ENCODE results near the gene CACNB2.

Gene CACNB2

DNA sequence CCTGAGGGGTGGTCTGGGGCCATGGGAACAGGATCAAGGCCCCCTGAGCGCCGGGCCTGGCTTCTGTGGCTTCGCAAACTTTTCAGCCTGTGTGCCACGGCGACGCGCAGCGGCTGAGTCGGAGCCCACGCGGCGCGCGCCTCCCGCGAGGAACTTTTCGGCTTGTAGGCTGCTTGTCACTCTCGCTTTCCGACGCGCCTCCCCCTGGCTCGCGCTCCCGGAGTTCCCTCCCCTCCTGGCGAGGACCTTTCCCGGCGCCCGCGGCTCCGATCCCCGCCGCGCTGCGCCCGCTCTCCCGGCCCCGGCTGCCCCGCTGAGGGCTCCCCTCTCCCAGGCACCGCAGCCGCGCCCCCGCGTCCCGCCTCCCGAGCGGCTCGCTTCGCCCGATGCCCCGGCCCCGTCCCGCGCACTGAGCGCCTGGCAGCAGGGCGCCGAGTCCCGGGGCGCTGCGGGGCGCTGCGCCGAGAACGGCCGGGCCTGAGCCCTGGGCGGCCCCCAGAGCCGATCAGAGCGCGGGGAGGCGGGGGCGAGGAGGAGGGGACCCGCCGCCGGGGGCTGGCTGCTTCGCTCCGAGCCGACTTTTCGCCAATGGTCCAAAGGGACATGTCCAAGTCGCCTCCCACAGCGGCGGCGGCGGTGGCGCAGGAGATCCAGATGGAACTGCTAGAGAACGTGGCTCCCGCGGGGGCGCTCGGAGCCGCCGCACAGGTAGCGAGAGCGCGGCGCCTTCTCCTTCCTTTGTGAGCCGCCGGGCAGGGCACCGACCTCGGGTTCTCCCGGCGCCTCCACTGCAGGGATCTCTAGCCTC, at the start of gene CACNB2:
Gene CACNB2, plus strand, starts transcription at position 276 of the 808 bp plus-strand sequence.
- DNase-seq (ENCODE audit: low read depth, low spot score) = peak; percentile 85

DNA sequence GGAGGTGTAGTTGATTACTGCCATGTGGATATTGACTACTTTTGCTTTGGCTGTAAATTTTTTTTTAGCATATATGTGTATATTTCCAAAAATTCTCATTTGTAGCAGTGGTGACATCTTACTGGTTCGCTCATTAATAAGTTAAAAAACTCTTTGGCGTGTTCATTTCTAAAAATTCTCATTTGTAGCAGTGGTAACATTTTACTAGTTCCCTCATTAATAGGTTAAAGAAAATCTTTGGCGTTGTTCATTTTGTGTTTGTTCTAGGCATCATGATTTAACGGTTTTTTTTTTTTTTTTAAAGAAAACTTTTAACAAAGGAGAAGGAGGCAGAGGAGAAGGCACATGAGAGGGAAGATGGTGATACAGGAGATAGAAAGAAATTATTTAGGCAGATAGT, 45.9 kb upstream of the CACNB2 start:
- no peak for DNase-seq (ENCODE audit: low read depth, low spot score)

DNA sequence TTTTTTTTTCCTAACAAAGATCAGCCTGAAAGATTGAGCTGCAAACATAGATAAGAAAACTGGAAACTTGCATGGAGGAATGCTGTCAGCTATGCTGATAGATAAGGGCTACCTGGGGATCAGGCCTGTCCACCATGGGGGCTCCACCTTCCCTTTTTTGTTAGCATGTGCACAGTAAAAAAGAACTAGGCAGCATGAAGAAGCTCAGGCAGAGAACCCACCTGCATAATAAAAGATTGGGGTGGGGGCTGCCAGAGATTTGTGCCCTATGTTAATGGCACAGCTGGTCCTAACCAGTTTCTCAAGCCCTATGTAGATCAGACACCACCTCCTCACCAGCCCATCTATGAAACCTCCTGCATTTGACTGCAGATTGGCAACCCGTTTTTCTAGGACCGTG, 45.4 kb upstream of the CACNB2 start:
- DNase-seq (ENCODE audit: low read depth, low spot score) = no peak

DNA sequence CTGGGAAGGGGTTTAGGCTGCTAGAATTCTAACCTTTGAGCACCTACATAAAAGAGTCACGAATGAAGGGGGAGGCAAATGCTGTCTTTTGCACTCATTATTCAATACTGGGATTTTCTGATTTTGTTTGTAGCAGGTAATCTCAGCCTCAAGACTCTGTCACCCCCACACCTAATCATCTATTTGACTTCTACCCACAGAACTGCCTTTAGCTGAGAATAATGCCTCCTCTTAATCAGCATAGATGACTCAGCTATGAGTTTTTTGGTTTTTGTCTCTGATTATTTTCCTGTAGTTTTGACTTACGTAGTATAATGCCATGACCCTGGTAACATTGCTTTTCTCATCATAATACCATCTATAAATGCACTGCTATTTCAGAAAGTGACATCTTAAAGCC, 42.7 kb upstream of the CACNB2 start:
- peak; percentile 32 for DNase-seq (ENCODE audit: low read depth, low spot score)

DNA sequence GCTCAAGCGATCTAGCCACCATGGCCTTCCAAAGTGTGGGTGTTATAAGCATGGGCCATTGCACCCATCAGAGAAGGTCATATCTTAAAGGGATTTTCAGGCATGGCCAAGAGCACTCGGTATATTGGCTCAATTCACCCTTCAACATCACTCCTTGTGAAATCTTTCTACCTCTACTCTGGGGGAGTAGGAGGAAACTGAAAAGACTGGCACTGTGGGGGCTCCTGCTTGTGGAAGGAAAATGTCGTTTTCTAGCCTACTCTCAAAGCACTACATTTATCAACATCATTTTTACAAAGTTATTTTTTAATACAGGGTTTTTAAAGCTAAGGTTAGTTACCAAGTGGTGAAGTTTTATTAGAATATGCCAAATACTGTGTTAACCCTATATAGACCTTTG, 42.0 kb upstream of the CACNB2 start:
- DNase-seq (ENCODE audit: low read depth, low spot score) = no peak

DNA sequence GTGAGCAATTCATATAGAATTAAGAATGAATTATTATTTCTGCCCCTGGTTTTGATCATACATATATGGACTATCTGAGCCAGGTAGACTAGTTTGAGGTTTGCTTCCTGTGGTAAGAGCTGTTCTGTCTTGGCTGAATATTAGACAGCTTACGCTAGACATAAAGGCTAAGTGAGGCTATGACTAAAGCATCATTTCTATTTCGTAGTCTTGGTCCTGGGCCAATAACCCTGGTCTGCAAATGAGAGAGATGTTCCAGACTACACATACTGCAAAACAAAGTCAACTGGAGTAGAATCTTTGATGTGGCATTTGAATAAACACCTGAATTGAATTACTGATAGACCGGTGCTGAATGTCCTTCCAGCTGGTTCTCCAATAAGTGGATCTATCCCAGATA, 40.8 kb upstream of the CACNB2 start:
- peak; percentile 48 for DNase-seq (ENCODE audit: low read depth, low spot score)

DNA sequence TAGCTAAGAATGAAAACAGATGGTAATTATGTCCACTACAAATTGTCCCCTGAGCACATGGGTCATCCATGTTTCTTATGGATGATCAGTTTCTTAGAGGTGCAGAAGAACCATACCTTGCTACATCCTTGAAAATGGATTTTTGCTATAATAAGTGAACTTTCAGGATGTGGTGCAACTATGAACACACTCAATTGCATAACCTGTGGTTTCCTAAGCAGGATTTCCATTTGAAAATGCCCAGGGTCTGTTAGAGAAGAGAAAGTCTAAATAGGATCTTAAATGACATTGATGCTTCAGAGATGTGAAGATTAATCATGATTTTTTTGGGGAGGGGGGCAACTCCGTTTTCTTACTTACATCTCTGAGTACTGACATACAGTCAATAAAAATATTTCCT, 39.6 kb upstream of the CACNB2 start:
- DNase-seq (ENCODE audit: low read depth, low spot score) = no peak

DNA sequence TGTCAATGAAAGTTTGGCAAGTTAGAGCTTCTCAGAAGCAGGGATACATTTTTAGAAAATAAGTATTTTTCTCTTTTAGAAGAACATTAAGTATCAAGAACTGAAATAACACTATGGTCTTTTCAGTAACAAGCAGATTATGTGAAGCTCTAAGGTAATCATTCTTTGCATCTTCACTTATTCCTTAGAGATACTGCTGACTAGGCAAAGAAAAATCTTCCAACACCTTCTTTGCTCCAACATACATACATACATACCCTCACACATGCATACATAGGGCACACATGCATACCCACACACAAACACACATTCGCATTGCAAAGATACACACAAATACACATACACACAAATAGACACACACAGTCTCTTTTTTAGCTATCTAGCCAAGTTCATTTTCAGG, 37.8 kb upstream of the CACNB2 start:
- no peak for DNase-seq (ENCODE audit: low read depth, low spot score)

DNA sequence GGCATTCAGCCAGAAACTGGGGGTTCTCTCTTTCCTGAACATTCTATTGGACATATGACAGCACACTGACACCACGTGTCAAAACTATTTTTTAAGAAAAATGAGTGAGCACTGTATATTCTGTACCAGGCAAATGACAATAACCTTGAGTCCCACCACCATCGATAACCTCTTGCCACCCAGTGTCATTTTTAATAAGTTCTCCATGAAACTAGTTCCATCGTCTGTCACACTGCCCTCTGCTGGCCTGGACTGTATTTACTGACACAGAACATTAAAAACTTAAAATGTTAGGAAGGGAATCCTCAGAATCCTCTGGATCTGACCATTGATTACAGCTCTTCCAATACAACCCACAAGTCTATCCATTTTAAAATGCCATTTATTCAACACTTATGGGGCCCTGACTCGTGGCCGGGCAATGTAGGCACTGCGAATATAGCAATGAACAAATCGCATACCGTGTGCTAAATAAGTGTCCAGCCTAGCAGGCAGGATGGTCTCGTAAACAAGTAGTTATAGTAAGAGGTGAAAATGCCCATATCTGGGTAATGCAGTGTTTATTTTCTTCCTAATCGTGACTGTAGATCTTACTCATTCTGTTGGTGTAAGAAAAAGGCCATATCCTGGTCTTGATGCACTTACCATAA, 35.9 kb upstream of the CACNB2 start:
- DNase-seq (ENCODE audit: low read depth, low spot score) = peak; percentile 56

DNA sequence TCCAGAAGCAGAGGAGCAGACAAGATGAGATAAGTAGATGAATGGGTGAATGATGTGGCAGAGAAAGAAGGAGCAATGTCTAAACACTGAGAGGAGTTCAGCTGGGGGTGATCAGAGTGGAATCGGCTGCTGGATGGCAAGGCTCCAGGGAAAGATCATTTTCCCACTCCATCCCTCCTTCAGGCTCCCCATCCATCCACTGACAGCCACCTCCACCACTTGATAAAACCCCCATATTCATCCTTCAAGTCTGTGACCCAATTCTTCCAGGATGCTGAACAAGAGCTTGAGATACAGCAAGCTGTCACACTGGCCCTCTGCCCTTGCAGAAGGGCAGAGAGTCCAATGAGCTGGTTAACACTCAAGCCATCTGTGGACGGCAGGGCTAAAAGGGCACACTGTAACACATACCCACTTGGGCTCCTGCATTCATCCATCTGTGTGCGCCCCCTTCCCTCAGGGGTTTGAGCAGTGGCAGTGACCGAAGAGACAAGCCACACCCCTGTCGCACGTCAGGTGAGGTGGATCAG, 30.8 kb upstream of the CACNB2 start:
- DNase-seq (ENCODE audit: low read depth, low spot score) = no peak

DNA sequence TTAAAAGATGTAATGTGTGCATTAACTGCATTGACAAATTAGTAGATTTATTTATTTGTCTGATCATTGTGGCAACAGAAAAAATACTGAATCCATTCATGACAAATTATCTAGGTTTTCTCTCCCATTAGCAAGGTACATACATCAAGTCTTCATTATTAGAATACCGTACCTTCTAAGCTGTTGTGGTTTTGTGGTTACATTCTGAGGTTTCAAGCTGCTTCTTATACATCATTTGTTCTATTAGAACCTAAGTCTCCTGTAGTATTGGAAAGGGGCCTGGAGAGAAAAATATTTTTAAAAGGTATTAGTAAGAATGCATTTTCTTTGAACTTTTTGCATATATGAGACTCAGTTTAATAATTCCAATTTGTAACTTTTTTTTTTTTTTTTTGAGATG, 26.3 kb upstream of the CACNB2 start:
- peak; percentile 38 for DNase-seq (ENCODE audit: low read depth, low spot score)

DNA sequence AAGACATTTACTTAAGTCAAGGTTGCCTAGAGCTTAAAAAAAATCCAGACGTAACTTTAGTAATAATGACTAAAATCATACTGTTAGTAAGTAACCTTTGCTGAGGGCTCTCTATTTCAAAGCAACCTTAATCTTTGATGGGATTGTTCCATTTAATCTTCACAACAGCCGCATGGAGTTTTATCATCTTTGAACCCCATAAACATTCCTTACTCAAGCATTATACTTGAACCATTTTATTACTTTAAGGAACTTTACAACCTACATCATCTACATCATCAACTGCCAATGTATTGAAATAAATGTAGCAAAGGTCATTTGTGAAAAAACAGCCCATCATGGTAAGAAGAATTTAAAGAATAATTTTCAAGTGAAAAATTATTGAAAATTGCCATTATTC, 22.9 kb upstream of the CACNB2 start:
- DNase-seq (ENCODE audit: low read depth, low spot score) = no peak

DNA sequence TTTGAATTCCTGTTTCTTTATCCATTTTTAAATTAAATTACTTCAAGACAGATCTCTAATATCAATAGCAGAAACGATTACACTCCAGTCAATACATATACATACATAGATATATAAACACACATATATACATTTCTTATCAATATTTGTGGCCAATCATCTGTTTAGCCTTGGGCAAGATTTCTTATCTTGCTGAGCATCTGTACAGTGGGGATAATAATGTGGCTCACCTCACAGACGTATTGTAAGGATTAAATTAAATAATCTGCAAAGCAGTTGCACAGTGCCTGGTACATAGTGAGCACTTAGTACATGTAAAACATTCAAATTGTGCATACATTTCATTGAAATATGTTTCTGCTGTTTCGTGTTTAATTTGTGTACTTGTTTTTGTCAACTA, 17.5 kb upstream of the CACNB2 start:
- DNase-seq (ENCODE audit: low read depth, low spot score) = no peak

DNA sequence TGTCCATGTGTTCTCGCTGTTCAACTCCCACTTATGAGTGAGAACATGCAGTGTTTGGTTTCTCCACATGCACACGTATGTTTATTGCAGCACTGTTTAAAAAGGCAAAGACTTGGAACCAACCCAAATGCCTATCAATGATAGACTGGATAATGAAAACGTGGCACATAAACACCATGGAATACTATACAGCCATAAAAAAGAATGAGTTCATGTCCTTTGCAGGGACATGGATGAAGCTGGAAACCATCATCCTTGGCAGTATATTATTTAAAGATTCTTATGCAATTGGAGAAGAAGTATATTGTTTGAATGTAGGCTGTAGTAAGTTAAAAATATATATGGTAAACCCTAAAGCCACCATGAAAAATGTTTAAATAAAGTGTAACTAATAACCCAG, 7.2 kb upstream of the CACNB2 start:
- DNase-seq (ENCODE audit: low read depth, low spot score) = no peak

DNA sequence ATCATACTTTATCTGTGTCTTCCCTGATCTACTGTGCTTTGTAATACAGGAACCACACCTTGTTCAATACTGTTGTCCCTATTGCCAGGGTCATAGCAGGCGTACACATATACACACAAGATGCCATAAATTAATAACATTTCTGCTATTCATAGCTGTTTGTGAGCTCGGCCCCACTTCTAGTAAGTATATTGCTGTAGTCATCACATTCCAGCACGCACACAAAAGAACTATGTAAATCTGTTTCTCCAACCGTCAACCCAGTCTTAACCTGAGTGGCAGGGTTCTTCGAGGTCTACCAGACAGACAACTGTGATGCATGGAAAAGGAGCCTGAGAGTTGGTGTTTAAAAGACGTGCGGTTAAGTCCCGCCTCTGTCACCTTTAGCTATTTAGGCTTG, 5.7 kb upstream of the CACNB2 start:
- DNase-seq (ENCODE audit: low read depth, low spot score) = no peak

DNA sequence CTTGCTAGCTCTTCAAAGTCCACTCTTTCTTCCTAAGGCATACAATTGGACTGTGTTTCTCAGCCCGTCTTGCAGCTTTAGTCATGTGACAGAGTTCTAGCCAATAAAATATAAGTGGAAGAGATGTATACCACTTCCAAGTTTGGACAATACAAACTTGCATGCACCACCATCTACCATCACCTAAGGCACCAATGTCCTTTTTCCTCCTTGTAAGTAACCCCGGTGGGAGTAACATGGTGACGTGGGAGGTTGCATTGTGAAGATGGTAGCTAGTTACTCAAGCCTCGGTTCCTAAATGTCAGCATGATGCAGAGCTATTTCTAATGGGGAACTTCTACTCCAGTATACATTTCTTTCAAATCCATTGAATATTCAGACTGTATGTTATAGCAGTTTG, 5.3 kb upstream of the CACNB2 start:
- DNase-seq (ENCODE audit: low read depth, low spot score) = no peak

DNA sequence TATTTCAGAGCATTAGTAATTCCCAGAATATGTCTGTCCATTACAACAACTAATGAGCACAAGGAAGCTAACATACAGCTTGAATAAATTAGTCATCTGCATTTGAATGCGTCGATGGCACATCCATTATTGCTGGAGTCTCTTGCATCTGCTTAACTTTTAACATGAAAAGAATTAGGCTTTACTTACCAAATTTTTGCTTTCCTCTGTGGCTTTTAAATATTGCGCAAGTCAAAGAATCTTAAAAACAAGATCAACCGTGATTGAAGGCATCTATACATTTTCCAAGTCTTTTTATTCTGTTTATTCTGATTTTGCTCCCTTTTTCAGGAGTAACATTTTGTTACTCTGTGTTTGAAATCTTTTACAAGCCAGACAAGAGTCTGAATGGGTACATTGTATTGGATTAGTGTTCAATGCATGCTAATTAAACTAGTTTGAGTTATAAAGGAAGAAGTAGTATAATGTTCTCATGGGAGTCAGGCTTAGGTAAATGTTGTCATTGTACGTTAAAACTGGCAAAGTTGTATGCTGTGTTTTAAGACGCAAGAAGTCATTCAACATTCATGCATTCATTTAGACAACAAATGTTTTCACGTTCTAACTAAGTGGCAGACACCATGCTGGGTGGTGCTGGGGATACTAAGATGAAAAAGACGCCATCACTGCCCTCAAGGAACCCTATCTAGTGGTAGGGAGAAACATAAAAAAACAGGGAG, 4.0 kb upstream of the CACNB2 start:
- DNase-seq (ENCODE audit: low read depth, low spot score) = no peak

DNA sequence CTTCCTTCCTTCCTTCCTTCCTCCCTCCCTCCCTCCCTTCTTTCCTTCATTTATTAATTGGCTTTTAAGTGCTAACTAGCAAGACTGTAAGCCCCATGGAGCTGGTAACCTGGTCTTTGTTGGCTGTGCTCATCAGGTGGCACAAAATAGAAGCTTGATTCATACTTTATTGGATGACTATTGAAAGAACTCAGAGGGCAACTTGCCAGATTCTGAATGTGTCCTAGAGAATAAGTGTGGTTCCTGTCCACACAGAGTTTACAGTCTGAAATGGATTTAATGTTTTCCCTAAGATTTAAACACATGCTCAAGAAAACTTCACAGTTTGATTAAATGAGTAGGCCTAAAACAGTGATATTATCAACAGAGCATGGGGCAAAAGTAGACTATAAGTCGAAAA, 3.1 kb upstream of the CACNB2 start:
- no peak for DNase-seq (ENCODE audit: low read depth, low spot score)

DNA sequence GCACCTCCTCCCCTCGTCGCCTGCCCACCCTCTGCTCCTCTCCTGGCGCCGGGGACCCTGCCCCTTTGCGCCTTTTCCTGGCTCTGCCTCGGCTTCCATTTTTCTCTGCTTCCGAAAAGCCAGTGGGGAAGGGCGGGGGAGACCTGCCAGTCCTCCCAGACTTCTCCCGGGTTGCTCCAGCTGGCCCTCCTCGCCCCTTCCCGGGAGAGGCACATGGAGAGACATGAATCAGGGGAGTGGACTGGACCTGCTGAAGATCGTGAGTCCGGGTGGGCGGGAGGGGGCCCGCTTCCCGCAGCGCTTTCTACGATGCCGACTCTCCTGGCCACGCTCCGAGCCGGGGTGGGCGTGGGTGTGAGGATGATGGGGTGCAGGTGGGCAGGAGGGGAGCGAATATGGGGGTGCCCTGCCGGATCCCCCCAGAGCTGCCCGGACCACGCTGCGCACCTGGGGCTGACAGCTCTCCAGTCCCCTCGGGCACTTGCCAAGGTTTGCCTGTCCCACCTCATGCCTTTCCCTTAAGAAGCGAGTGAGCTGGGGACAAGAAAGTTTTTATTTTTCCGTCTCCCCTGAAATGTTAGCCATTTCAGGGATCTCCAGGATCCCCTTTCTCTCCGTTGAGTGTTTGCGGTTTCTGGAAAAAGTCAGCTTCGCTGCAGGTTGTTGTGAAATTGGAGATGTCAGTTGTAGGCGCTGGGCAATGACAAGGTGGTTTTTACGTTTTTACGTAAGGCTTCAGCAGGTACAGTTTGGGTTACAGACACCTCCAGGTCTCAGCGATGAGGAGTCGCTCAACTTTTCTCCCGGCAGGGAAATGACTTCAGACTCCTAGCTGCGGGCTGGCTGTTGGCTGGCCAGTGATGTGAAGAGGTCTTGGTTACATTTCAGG, 977 bp downstream of the CACNB2 start:
- DNase-seq (ENCODE audit: low read depth, low spot score) = peak; percentile 43

DNA sequence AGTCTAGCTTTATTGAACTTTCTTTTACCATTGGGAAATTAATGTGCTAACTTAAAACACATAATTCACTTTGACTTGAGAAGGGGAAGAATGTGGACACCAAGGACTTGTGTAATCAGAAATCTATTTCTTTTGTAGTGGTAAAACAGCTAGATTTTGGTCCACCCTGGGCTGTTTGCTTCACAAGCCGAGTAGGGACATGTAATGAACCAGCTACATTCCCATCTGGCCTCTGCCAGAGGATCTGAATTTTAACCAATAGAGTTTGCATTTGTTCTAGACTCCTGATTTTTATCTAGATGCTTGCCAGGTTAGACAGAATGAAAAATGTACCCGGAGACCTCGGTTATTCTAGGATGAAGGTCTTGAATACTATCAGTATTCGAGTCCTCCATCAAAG, 1.9 kb downstream of the CACNB2 start:
- DNase-seq (ENCODE audit: low read depth, low spot score) = no peak

DNA sequence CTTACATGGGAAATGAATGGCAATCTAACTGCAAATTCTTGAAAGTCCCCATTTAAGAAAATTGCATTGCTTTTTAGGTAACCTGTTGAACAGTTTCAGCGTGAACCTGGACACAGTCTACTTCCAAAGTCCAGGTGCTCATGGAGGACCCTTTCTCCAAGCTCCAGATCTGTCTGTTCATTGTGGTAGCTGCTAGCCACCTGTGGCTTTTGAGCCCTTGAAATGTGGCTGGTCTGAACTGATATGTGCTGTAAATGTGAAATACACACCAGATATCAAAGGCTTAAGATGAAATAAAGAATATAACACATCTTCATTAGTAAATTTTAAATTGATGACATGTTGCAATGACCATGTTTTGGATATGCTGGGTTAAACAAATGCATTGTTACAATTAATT, 4.2 kb downstream of the CACNB2 start:
- no peak for DNase-seq (ENCODE audit: low read depth, low spot score)

DNA sequence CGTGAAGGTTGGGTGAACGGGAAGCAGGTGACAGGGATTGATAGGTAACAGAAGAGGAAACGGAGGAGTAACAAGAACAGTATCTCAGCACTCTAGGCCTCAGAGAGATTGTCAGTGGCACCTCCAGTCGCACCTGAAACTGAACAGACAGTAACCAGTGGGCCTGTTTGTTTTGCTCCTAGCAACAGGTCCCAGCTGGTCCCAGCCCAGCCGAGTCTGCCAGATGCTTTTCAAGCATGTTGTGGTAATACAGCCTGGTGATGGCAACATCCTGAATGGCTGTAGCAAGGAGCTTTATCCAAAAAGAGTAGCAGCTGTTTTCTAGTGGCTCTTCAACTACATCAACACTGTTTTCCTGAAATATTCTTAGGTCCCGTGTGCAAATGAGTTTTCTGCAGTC, 4.7 kb downstream of the CACNB2 start:
- no peak for DNase-seq (ENCODE audit: low read depth, low spot score)

Data from astrocyte of the hippocampus (primary cell).